Measurements from ENCODE around the gene TSC22D4.

TSC22D4 gene

GRCh38 chr7:100490483-100491191 is 11.6 kb upstream of the TSC22D4 start:
- H3K36me3 ChIP-seq (ENCODE audit: insufficient read depth, insufficient read length, low read length), result no peaks in the 10 kb centered on the region
- peaks cover 14% of the 10 kb centered on the region for H3K27me3 ChIP-seq (ENCODE audit: insufficient read depth, insufficient read length)
- H3K9me3 ChIP-seq (ENCODE audit: insufficient read depth, low read length), result no peaks in the 10 kb centered on the region
- H3K4me3 ChIP-seq (ENCODE audit: insufficient read length, low read depth), result no peak overlapping the region
- H3K9ac ChIP-seq (ENCODE audit: insufficient read length, low read depth), result no peak overlapping the region
- TF ChIP-seq ZNF274 (IDR thresholded peaks at IDR 0.05; ENCODE audit: low read depth, low read length) (no peak), SUZ12 (IDR thresholded peaks at IDR 0.05; ENCODE audit: extremely low read depth, insufficient read depth, insufficient read length) (no peak), YY1 (IDR thresholded peaks at IDR 0.05; ENCODE audit: insufficient read depth, insufficient read length) (no peak)
- no peak for DNase-seq (ENCODE audit: low read depth, low spot score)
- peaks cover 19% of the 10 kb centered on the region for H3K4me1 ChIP-seq (ENCODE audit: insufficient read depth, insufficient read length)

GRCh38 chr7:100489824-100490223 is 10.8 kb upstream of the TSC22D4 start:
- Histone ChIP-seq H3K27me3 (ENCODE audit: insufficient read depth, insufficient read length) (peaks cover 14% of the 10 kb centered on the region), H3K4me3 (ENCODE audit: insufficient read length, low read depth) (no peak overlapping the region), H3K36me3 (ENCODE audit: insufficient read depth, insufficient read length, low read length) (no peaks in the 10 kb centered on the region), H3K9ac (ENCODE audit: insufficient read length, low read depth) (no peak overlapping the region), H3K9me3 (ENCODE audit: insufficient read depth, low read length) (no peaks in the 10 kb centered on the region), H3K4me1 (ENCODE audit: insufficient read depth, insufficient read length) (peaks cover 20% of the 10 kb centered on the region)
- peak; percentile 99 for DNase-seq (ENCODE audit: low read depth, low spot score)
- no peak for TF ChIP-seq YY1 (IDR thresholded peaks at IDR 0.05; ENCODE audit: insufficient read depth, insufficient read length)
- TF ChIP-seq SUZ12 (IDR thresholded peaks at IDR 0.05; ENCODE audit: extremely low read depth, insufficient read depth, insufficient read length), result no peak
- TF ChIP-seq ZNF274 (IDR thresholded peaks at IDR 0.05; ENCODE audit: low read depth, low read length), result no peak

- no peak overlapping the region for H3K4me3 ChIP-seq (ENCODE audit: insufficient read length, low read depth)
- H3K27me3 ChIP-seq (ENCODE audit: insufficient read depth, insufficient read length), result peaks cover 14% of the 10 kb centered on the region
- no peak overlapping the region for H3K9ac ChIP-seq (ENCODE audit: insufficient read length, low read depth)
- H3K36me3 ChIP-seq (ENCODE audit: insufficient read depth, insufficient read length, low read length), result no peaks in the 10 kb centered on the region
- H3K9me3 ChIP-seq (ENCODE audit: insufficient read depth, low read length), result no peaks in the 10 kb centered on the region
- no peak for TF ChIP-seq ZNF274 (IDR thresholded peaks at IDR 0.05; ENCODE audit: low read depth, low read length)
- no peak for TF ChIP-seq SUZ12 (IDR thresholded peaks at IDR 0.05; ENCODE audit: extremely low read depth, insufficient read depth, insufficient read length)
- no peak for TF ChIP-seq YY1 (IDR thresholded peaks at IDR 0.05; ENCODE audit: insufficient read depth, insufficient read length)
- peaks cover 25% of the 10 kb centered on the region for H3K4me1 ChIP-seq (ENCODE audit: insufficient read depth, insufficient read length)
- DNase-seq (ENCODE audit: low read depth, low spot score), result no peak
Observed at GRCh38 chr7:100489121-100489520, 10.1 kb upstream of the TSC22D4 start.

GRCh38 chr7:100488333-100489095 is 9.5 kb upstream of the TSC22D4 start:
- no peak for DNase-seq (ENCODE audit: low read depth, low spot score)
- Histone ChIP-seq H3K27me3 (ENCODE audit: insufficient read depth, insufficient read length) (peaks cover 14% of the 10 kb centered on the region), H3K9ac (ENCODE audit: insufficient read length, low read depth) (no peak overlapping the region), H3K4me1 (ENCODE audit: insufficient read depth, insufficient read length) (peaks cover 25% of the 10 kb centered on the region), H3K36me3 (ENCODE audit: insufficient read depth, insufficient read length, low read length) (no peaks in the 10 kb centered on the region), H3K9me3 (ENCODE audit: insufficient read depth, low read length) (no peaks in the 10 kb centered on the region), H3K4me3 (ENCODE audit: insufficient read length, low read depth) (no peak overlapping the region)
- TF ChIP-seq SUZ12 (IDR thresholded peaks at IDR 0.05; ENCODE audit: extremely low read depth, insufficient read depth, insufficient read length), result no peak
- TF ChIP-seq ZNF274 (IDR thresholded peaks at IDR 0.05; ENCODE audit: low read depth, low read length), result no peak
- TF ChIP-seq YY1 (IDR thresholded peaks at IDR 0.05; ENCODE audit: insufficient read depth, insufficient read length), result no peak

- TF ChIP-seq ZNF274 (IDR thresholded peaks at IDR 0.05; ENCODE audit: low read depth, low read length), result no peak
- no peak for TF ChIP-seq YY1 (IDR thresholded peaks at IDR 0.05; ENCODE audit: insufficient read depth, insufficient read length)
- no peak for TF ChIP-seq SUZ12 (IDR thresholded peaks at IDR 0.05; ENCODE audit: extremely low read depth, insufficient read depth, insufficient read length)
Observed at GRCh38 chr7:100486753-100487446, 7.9 kb upstream of the TSC22D4 start.

GRCh38 chr7:100486111-100486636 is 7.2 kb upstream of the TSC22D4 start:
- Histone ChIP-seq H3K9me3 (ENCODE audit: insufficient read depth, low read length) (no peaks in the 10 kb centered on the region), H3K36me3 (ENCODE audit: insufficient read depth, insufficient read length, low read length) (no peaks in the 10 kb centered on the region), H3K9ac (ENCODE audit: insufficient read length, low read depth) (peak overlapping the region; percentile 32), H3K27me3 (ENCODE audit: insufficient read depth, insufficient read length) (no peaks in the 10 kb centered on the region), H3K4me1 (ENCODE audit: insufficient read depth, insufficient read length) (peaks cover 25% of the 10 kb centered on the region), H3K4me3 (ENCODE audit: insufficient read length, low read depth) (no peak overlapping the region)
- TF ChIP-seq YY1 (IDR thresholded peaks at IDR 0.05; ENCODE audit: insufficient read depth, insufficient read length) (no peak), SUZ12 (IDR thresholded peaks at IDR 0.05; ENCODE audit: extremely low read depth, insufficient read depth, insufficient read length) (no peak)
- DNase-seq (ENCODE audit: low read depth, low spot score), result no peak

More at GRCh38 chr7:100486753-100487446, 7.9 kb upstream of the TSC22D4 start:
- Histone ChIP-seq H3K9me3 (ENCODE audit: insufficient read depth, low read length) (no peaks in the 10 kb centered on the region), H3K27me3 (ENCODE audit: insufficient read depth, insufficient read length) (no peaks in the 10 kb centered on the region), H3K9ac (ENCODE audit: insufficient read length, low read depth) (no peak overlapping the region), H3K4me1 (ENCODE audit: insufficient read depth, insufficient read length) (peaks cover 25% of the 10 kb centered on the region), H3K36me3 (ENCODE audit: insufficient read depth, insufficient read length, low read length) (no peaks in the 10 kb centered on the region), H3K4me3 (ENCODE audit: insufficient read length, low read depth) (no peak overlapping the region)
- DNase-seq (ENCODE audit: low read depth, low spot score), result no peak
